NOMO-1 treated with DMSO at 0.1 percent for 48 hours (cell line): ENCODE results near the gene NSD1.
"Not testable (repeated sequence)": the region's sequence is repeated elsewhere in the genome, so short reads cannot be mapped to it uniquely, and the experiment has no call there.

Experiments
- DNase-seq: peaks from one replicate; lab custom pipeline; 2025; ENCODE audit not compliant: unreplicated experiment; lab: John Stamatoyannopoulos, UW

Gene NSD1

GRCh38 chr5:177339107-177339638 is 205.6 kb downstream of the NSD1 start:
- DNase-seq: no peak

- not testable (repeated sequence) for DNase-seq
These were observed 209.4 kb downstream of the NSD1 start for GRCh38 chr5:177343000-177343399.

DNA sequence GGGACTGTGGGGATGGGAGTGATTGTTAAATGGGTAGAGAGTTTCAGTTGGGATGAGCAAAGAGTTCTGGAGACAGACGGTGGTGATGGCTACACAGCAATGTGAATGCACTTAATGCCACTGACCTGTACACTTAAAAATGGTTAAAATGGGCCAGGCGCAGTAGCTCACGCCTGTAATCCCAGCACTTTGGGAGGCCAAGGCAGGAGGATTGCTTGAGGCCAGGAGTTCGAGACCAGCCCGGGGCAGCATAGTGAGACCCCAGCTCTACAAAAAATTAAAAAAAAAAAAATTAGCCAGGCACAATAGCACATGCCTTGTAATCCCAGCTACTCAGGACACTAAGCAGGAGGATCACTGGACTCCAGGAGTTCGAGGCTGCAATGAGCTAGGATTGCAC is 210.2 kb downstream of the NSD1 start:
- DNase-seq: no peak

GRCh38 chr5:177344891-177345290 is 211.3 kb downstream of the NSD1 start:
- no peak for DNase-seq

DNA sequence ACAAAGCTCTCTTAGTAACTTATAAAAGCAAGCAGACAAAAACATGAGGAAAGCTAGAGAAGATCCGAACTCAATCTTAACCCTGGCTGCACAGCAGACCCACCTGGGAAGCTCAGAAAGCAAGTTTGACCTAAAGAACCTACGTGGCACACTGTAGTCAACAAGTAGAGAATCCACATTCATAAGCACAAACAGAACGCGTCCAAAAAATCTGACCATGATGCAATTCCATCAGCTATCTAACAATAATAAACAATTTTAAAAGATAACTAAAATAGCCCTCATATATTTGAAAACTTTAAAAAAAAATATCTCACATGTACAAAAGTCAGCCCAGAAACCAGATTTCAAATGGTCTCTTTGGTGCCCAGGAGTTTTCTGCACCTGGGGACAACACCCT is 213.2 kb downstream of the NSD1 start:
- no peak for DNase-seq

DNA sequence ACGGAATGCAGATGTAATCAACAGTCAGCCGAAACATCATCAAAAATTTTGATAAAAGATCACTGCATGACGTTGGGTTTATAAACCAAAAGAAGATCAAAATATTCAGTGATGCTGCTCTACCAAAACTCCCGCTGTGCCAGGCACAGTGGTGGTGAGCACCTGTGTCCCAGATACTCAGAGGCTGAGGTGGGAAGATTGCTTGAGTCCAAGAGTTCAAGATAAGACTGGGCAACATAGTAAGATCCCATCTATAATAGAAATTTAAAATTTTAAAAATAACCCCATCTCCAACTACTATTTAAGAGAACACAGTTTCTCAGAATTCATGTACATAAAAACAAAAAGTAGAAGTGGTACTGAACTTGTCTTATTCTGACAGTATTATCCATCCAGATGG is 214.1 kb downstream of the NSD1 start:
- no peak for DNase-seq

- DNase-seq: no peak
These were observed 215.7 kb downstream of the NSD1 start for GRCh38 chr5:177349362-177349647.

- no peak for DNase-seq
These were observed 216.2 kb downstream of the NSD1 start for GRCh38 chr5:177349762-177350161.
